ENCODE measurements around the gene RBMY1J.
"Not testable (repeated sequence)": the region's sequence is repeated elsewhere in the genome, so short reads cannot be mapped to it uniquely, and the experiment has no call there.

Gene RBMY1J

GRCh38 chrY:22403110-22403509 is at the start of gene RBMY1J:
Gene RBMY1J, plus strand, starts transcription at chrY:22403410. Its CDS starts 2,038 bp downstream, at chrY:22405448.
- DNase-seq (ENCODE audit: low spot score): not testable (repeated sequence)

- DNase-seq (ENCODE audit: low spot score): no peak
Measured at GRCh38 chrY:22367416-22367815, 35.8 kb upstream of the RBMY1J start.

GRCh38 chrY:22370623-22371022 is 32.6 kb upstream of the RBMY1J start:
- no peak for DNase-seq (ENCODE audit: low spot score)

GRCh38 chrY:22373494-22373893 is 29.7 kb upstream of the RBMY1J start:
- no peak for DNase-seq (ENCODE audit: low spot score)

GRCh38 chrY:22444718-22445396 is 41.6 kb downstream of the RBMY1J start:
- not testable (repeated sequence) for DNase-seq (ENCODE audit: low spot score)

- DNase-seq (ENCODE audit: low spot score): not testable (repeated sequence)
Measured at GRCh38 chrY:22455522-22455921, 52.3 kb downstream of the RBMY1J start.

GRCh38 chrY:22461962-22462361 is 58.8 kb downstream of the RBMY1J start:
- not testable (repeated sequence) for DNase-seq (ENCODE audit: low spot score)

Measured in AG08395 (cell line).